Ureter (tissue), 1 donor: ENCODE results near the gene COL15A1. TPM values are rescaled to one million over a fixed set of nuclear protein-coding genes. Genes with fewer than 3 reads are reported as not detected.
A peak's percentile ranks its signal among the peaks of the same experiment; 100 is the strongest.

Experiments
- DNase-seq: peaks from one replicate; pipeline ENCODE4 v3.0.0-alpha.2; 2020; ENCODE audit warnings: low spot score
- total RNA-seq: library from RNA; stranded (reverse); gene quantifications from one replicate; pipeline ENCODE4 v1.2.4, GENCODE V29; 2023
- donor health status: DM: yes; HTN: yes; CAD: no.

COL15A1 gene
- total RNA-seq, 1 donor from 2014 or later, result 63.2 TPM

DNA sequence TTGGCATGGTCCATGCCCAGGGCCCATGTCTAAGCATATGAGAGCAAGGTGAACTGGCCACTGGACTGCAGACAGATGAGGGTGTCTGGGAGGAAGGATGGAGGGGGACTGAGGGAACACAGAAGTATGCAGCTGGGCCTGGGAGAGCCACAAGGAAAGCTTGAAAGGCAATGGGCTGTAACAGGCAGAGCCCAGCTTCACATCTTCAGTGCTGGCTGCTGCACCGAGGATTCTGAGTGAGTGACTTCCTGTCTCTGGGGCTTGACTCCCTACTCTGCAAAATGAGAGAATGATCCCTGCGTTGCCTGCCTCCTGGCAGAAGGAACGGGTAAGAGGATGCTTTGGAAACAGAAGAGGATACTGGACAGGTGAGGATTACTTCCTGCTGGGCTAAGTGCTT lies 29.0 kb downstream of the COL15A1 start:
- no peak for DNase-seq

DNA sequence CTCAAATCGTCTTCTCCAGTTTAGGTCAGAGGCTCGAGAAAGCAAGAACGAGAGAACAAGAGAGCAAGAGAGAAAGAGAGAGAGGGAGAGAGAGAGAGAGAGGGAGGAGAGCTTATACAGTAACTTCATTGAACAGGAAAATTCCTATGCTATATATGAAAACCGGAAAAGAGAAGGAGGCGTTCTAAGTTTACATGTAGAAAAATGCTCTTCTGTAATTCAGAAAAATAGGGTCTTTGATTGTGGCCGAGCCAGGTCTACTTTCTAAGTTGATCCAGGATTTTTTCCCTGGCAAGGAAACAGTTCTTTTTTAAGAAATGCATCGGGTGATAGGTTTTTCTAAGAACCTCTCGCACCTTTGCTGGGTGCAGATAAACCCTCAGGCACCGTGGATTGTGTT lies 29.5 kb downstream of the COL15A1 start:
- no peak for DNase-seq

DNA sequence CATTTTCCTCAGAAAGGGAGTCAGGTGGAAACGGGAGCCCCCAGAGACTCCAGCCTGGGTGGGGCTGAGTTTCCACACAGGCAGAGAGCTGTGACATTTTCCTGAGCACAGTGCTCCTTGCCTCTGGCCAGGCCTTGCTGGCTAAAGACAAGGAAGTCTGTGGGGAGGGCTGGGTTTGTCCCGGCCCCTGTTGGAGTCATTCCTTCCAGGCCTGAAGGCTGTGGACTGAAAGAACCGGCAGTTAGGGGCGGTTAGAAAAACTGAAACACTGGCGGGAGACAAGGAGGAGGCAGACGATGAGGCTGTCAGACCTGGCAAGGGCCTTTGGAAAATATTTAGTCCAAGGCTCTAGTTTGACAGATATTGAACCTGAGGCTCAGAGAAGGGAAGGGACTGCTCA lies 29.9 kb downstream of the COL15A1 start:
- DNase-seq, result no peak

DNA sequence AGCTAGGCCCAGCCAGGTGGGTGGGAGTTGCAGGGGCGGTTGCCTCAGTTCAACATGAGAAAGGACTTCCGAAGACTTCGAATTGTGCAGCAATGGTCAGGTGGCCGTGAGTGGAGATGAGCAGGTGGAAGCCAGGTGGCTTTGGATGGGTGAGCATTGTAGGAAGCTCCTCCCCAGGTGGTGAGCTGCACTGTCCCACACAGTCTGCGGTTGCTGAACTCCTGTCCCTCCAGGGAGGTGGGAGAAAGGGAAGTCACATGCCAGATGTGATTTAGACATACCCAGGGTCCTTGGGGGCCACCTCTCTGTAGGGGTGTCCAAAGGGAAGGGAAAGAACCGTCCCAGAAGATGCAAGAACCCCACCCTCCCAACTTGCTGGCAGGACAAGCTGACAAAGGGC lies 30.4 kb downstream of the COL15A1 start:
- no peak for DNase-seq

DNA sequence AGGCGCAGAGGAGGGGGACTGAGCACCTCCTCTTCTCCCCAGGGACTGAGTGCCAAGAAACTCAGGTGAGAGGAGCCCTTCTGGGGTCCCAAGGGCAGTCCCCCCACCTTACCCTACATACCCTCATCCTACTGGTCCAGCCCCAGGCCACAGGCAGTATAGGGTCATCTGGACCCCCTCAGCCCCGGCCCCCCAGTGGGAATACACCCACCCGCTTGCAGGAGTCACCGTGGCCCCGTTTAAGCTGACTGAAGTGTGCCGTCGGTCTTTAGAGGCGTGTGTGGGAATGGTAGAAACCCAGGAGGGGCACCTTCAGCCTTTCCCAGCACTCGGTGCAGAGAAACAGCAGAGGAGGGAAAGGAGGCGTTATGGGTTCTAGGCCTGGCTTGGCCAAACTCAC lies 30.8 kb downstream of the COL15A1 start:
- DNase-seq, result no peak

DNA sequence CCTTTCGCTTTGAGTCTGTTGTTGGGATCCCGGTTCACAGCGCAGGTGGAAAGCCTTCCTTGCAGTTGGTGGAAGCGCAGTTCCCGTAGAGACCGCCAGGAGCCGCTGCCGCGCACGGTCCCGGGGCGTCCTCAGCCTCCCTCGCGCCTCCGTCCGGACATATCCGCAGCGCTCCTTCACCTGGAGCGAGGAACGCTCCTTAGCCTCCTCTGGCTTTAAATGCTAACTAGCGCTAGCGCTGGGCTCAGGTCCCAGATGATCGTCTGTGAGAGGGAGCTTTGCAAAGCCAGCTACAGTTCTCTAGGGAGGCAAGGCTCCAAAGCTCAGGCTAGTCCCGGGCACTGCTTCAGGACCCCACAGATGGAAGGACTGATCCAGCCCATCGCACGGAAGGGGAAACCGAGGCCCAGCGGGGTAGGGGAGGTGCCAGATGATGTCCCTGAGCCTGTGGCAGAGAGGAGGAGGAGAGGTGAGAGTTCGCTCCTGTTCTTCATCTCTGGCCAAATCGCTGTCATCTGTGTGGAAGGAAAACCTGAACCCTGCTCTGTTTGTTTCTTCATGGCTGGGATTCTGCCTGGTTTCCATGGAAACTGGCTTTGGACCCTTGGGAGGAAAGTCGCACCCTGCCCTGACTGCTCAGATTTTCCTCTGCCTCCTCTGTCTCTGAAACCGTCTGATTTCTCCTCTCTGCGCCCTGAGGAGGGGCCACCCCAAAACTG lies 31.4 kb downstream of the COL15A1 start:
- DNase-seq, result peak; percentile 89

DNA sequence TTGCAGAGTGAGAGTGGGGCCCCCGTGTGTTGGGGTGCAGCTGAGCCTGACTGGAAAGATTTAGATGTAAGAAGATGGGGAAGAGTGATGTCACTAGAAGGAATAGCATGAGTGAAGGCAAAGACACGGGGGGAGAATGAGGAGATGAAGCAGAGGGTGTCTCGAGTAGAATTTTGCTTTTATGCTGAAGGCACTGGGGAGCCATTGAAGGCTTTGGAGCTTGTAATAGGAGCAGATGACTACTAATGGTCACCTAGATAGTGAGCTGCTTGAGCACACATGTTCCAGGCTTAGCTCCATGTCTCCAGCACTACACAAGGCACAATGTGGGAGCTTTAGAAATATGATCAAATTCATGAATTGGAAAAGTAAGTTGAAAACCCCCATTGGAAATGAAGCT lies 32.1 kb downstream of the COL15A1 start:
- DNase-seq, result no peak

DNA sequence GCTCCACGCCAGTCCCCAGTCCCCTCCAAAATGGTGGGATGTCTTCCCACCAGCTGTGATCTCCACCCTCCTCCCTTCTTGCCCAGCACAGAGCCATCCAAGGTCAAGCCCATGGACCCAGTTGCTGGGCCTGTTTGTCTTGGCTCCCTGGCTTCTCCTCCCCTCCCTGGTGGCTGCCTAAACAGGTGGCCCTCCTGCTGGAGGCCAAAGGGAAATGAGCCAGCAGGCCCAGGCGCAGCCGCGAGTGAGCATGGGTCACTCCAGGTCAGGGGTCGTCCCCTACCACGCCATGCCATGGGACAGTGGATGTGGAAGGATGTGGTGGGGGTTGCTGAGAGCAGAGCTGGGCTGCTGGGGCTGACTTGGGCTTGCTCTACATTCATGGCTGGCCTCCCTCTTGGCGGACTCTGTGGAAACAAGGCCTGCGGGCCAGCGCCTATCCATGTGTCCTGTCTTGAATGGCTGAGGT lies 33.6 kb downstream of the COL15A1 start:
- DNase-seq, result no peak

DNA sequence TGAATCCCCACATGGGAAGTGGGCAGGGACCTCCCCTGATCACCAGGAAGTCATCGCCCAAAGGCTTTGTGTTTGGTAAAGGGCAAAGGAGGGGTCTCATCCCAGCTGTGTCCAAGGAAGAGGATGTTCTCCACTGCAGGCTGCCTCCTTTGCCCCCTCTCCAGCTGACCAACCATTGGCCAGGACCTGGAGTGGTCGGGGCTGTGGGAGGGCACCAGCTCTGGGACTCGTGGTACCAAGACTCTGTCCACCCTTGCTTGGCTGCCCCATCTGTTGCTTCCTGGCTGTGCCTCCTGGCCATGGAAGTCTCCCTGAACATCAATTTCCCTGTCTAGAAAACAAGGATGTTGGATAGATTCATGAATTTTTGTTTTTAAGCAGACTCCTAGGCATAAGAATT lies 34.1 kb downstream of the COL15A1 start:
- DNase-seq, result no peak

DNA sequence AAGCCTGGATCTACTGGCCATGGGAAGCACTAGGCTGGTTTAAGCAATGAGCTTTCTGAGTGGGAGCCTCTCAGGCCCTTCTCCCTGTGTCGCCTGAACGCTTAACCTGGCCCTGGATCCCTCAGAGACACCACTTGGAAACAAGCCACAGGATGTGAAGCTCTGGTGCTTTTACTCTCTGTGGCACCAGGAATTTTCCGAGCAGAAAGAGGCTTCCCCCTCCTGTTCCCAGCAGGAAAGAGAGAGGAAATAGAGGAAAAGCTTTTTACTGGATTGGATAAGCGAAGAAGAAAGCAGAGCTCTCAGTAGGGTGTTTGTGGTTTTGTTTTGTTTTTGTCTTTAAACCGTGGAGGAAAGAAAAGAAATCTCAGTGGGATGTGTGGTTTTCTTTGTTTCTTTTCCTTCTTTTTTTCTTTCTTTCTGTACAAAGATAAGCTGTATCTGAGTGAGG lies 34.5 kb downstream of the COL15A1 start:
- no peak for DNase-seq

DNA sequence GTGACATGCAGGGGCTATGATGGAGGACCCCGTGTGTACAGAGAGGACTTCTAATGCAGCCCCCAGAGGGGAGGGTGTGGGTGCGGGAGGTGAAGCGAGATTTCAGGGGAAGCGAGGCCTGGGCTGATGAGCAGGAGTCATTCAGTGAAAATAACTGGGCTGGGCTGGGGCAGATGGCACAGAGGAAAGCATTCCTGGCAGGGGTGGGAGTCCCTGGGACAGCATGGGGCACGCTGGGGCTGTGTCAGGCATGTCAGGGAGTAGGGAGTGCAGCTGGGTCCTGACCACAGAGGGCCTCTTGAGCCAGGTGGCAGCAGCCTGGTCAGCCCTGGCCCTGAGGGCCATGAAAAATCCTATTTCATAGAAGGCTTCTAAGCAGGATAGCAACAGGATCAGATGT lies 36.6 kb downstream of the COL15A1 start:
- no peak for DNase-seq

DNA sequence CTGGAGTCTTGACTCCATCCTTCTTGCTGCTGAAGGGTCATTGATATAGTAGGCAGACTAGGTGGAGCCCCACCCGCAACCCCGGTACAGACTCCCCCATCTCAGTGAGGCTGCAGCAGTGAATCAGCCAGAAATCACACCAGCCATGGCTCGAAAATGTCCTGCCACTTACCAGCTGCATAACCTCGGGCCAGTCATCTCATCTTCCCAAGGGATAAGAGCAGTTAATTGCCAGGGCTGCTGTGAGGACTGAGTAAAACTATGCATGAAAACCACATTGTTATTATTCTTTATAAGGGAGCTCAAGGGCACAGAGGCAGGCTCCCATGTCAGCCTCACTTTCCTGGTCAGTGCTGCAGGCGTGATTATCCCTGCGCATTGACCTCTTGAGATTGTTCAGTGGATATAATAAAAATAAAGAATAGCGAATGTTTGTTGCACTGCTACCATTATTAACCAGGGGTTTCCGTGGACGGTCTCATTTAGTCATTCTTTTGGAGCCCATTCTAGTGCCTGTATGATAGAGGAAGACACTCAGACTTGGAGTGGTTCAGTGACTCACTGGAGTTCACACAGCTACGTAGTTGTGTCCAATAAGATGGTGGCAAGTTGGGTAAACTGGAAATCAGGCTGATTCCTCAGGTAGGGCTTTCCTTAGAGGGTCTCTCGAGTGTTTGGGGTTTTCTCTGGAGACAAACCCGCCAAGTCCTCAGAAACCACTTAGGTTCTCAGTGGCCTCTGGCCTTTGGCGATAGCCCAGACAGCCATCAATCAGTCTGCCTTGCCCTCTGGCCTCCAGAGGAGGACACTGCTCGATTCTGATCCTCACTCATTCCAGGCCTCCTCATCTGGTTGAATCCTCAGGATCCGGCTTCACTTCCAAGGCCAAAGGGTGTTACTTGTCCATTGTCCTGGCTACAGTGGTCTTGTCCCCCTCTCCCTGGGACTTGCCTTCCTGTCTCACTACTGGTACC lies 39.9 kb downstream of the COL15A1 start:
- DNase-seq, result no peak

DNA sequence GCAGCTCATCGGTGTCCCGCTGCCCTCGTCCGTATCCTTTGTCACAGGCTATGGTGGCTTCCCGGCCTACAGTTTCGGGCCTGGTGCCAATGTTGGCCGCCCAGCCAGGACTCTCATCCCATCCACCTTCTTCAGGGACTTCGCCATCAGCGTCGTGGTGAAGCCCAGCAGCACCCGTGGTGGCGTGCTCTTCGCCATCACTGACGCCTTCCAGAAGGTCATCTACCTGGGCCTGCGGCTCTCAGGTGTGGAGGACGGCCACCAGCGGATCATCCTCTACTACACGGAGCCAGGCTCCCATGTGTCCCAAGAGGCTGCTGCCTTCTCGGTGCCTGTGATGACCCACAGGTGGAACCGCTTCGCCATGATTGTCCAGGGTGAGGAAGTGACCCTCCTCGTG lies 41.9 kb downstream of the COL15A1 start:
- DNase-seq, result no peak

DNA sequence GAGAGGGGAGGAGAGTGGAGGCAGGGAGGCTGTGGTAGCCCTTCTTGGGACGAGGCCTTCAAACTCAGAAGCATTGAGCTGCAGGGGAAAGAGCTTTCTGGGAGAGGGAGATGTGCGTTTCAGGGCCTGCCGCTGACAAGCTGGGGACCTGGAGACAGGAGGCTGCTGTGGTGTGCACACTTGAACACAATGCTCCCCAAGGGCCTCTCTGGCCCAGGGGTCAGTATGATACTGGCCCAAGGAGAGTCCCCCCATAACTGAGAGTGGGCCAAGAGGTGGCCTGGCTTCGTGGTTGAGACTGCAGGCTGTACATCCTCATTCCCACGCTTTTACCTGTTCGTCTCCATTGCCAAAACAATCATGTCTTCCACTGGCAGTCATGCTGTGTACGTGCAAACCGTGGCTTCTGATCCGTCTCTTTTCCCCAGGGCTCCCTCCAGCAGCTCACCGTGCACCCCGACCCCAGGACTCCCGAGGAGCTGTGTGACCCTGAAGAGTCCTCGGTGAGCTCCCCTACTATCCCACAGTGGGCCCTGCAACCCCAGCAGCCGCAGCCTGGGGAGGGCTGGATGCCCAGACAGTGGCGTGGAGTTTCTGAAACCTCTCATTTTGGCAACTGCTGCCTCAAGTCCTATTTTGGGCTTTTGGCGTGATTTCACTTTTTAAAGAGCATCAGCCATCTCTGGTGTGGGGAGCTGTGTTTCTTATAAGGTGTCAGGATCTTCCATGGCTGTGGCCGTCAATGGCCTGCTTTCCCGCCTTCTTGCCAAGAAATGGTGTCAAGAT lies 43.4 kb downstream of the COL15A1 start:
- DNase-seq, result peak; percentile 52

DNA sequence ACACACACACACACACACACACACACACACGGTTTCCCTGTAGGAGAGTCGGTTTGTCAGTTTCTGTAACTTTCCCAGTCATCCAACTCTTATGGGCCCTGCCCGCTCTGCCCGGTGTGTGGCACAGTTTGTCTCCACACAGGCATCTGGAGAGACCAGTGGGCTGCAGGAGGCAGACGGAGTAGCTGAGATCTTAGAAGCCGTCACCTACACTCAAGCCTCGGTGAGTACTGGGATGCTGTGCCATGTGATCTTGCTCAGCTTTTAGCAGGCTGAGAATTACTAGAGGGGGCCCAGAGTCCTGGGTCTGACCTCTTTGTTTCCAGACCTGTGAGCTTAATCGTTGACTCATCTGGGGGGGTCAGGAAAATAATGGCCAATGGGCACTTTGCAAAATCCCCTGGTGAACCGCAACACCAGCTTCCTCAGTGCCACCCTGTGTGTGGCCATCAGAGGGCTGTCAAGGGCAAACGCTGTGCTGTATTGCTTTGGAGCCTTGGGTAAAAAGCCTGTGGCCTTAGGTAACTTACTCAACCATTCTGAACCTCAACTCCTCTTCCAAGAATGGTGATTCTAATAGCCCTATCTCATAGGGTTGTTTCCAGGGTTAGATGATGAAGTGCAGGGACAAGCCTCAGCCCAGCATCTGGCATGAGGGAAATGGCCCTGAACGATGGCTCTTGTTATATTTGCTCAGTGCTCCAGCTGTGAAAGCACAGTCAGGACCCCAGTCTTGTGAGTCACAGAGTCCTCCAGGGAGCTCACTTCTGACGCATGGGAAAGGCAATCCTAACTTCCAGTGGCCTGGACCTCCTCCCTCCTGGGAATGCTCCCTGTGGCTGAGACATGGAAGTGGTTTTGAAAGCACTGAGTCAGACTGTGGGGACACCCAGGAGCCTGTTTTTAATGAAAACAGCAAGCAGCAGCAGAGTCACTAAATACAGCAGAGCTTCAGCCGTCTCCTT lies 45.6 kb downstream of the COL15A1 start:
- DNase-seq, result peak; percentile 54

DNA sequence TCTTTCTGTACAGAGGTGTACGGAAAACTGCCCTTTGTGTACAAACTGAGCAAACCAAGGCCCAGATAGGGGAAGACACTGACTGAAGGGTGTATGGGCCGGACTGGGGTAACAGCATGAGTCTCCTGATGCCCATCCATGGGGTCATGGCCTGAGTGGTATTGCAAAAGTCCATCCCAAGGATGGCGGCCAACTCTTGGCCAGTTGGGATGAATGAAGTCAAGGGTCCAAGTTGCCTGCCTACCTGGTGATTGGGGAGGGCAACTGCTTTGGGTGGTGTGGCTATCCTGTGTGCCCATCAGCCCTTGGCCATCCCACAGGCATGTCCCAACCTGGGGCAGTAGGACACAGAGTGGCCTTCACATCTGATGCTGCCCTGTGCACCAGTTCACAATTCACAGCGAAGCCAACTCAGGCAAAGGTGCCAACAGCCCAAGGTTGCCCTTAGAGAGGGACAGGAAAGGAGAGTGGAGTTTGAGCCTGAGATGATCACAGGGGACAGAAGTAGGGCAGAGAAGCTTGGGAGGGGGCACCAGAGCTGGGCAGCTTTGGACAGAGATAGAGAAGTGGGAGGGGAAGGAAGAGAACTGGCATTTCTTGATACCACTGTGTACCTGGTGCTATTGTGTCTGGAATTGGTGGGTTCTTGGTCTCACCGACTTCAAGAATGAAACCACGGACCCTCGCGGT lies 46.6 kb downstream of the COL15A1 start:
- peak; percentile 28 for DNase-seq

DNA sequence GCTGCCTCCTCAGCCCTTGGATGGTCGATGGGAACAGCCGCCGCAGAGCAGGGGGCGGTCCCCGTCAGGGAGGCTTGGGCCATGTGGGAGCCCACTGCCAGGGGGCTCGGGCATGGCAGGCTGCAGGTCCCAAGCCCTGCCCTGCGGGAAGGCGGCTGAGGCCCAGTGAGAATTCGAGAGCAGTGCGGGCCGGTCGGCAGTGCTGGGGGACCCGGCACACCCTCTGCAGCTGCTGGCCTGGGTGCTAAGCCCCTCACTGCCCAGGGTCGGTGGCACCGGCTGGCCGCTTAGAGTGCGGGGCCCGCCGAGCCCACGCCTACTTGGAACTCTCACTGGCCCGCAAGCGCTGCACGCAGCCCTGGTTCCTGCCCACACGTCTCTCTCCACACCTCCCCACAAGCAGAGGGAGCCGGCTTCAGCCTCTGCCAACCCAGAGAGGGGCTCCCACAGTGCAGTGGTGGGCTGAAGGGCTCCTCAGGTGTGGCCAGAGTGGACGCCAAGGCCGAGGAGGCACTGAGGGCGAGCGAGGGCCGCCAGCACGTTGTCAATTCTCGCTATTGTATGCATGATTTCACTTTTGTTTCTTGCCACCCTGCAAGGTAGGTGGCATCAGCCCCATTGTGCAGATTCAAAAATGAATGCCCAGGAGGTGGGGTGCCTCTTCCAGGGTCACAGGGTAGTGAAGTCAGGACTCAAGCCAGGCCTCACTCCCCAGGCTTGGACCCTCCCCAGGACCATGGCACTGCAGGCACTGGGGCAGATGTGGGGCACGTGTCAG lies 48.6 kb downstream of the COL15A1 start:
- peak; percentile 35 for DNase-seq

DNA sequence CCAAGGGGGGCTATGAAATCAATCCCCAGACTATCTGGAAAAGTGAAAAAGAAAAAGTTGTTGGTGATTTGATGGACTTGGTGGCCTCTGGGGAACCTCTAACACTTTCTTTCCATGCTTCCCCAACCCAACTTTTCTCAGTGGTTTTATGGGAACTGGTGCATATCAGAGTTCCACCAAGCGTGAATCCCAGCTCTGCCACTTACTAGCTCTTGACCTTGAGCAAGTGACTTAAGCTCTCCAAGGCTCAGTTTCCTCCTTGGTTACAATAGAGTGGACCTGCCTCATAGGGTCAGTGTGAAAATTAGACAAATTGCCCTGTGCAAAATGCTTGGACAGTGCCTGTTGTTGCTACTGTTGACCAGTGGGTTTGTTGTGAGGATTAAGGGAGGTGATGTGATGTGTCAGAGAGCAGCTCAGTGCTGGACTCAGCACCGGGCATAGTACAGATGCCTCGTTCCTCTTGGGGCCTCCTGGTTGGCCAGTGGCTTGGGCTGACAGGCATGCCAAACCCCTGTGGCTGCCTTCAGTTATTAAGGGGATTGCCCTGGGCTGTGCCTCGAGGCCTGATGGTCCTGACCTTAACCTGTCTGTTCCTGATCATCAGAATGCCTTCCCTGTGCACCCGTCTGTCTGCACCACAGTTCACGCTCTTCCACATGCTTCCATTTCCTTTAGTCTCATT lies 49.3 kb downstream of the COL15A1 start:
- peak; percentile 29 for DNase-seq

DNA sequence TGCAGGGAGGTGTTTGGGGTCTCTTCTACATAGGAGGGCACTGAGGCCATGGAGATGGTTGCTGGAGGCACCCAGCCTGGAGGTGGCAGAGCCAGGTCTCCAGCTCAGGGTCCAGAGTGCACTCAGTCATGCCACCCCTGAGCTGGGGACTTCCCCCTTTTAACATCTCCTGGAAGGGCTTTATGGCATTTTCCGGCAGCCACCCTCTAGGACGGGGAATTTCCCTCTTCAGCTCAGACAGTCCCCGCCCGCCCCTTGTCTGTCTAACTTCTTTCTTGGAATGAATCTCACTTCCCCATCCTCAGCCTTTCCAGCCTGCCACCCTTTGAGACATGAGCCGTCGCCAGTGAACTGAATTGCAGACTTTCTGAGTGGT lies 49.9 kb downstream of the COL15A1 start:
- DNase-seq, result peak; percentile 51
